GM19099 (cell line): ENCODE data around the gene ARHGAP22.

ENCODE experiments used
- POLR2A ChIP-seq: IDR thresholded peaks from 3 replicates; pipeline ENCODE4 v1.6.1; 2011; ENCODE audit warnings: low read depth; ENCODE audit not compliant: insufficient read length; ENCODE audit errors: extremely low read depth

ARHGAP22 gene

DNA sequence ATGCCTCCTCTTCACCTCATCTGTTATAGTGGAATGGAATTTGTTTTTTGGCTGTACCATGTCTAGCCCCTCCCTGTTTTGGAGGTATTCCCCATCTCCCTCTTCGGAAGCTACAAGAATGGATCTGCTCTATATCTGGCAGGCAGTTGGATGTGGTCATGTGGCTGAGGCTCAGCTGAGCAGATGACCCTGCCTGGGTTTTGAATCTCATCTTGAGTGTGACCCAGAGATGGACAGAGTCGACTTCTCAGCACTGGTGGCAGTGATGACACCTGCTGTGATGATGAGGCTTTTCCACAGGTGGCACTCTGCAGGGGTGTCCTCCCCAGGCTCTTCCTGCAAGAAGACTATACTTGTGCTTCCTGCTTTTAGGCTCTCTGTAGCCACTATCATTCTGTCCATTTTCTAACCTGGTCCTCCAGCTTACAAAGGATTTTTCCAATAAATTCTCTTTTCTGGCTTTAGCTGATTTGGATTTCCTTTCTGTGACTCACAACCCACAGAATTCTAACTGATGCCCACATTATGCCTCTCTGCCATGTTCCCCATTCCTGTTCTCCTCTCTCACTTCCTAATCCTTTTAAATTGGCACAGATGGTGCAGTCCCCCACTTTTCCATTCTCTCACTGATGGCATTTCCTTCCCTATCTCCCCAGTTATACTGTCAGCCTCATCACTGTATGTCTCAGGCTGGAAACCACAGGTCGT lies 7.5 kb upstream of the ARHGAP22 start:
- no peak for TF ChIP-seq POLR2A

DNA sequence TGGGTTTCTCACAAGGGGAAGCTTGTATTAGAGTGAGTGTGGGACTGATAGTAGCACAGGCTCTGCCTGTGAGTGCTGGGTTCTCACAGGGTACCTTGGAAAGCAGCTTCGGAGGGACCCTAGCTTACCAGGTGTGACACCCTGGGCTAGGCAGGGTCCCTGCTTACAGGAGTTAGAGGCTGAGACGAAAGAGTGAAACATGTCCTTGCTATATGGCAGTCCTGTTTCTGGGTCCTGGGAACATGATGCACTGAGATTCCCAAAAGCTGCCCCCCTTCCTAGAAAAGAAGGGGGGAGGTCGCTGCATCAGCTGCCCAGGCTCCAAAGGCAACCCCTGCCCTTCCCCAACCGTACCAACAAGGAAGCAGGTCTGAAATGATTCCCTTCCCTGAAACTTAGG lies 6.3 kb upstream of the ARHGAP22 start:
- no peak for TF ChIP-seq POLR2A

DNA sequence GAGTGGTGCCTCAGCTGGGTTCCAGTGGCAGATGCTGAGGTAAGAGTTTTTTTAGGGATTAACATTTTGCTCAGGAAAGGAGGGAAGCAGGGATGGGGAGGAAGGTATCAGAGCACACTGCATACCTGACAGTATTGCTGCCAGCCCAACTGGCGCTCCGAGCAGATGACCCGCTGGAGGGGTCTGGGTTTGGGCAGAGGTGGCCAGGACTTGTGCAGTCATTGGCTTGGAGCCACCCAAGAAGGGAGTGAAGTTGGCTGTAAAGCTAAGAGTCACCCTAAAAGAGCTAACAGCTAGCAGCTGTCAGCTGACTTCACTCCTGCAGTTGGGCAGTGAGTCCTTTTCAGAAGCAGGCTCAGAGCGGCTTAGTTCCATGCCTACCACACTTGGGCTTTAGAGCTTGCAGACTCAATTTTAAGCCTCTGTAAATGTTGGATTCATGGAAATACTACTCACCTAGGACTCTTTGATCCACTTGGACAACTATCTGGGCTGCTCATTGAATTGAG lies 5.8 kb upstream of the ARHGAP22 start:
- TF ChIP-seq POLR2A, result no peak

DNA sequence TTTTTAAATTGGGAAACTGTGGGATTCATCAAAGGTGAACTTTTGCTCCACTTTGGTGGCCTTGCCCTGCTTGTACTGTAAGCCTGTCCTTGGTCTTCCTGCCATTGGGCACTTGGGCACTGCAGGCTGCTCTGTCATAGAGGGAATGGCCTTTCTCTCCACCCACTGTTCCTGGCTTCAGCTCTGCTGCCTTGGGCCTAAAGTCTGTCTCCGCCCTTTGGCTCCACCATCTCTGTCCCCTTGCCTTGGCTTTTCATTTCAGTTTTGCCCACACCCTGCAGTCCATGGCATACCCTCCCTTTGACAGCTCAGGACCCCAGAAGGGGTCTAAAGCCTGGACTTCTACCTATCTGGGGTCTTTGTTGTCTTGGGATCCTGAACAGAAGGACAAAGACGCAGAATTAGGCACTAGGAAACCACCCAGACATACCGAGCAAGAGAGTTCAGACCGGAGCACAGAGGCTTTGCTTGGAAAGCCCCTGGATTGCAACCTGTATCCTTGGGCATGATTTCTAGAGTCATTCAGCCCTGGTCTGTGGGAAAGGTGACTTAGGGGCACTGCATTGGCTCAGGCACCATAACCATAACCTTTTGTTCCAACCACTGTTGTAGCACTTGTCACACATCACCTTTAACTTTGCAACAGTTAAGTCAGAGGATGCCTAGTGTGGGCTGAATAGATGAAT lies 5.2 kb upstream of the ARHGAP22 start:
- TF ChIP-seq POLR2A, result no peak

DNA sequence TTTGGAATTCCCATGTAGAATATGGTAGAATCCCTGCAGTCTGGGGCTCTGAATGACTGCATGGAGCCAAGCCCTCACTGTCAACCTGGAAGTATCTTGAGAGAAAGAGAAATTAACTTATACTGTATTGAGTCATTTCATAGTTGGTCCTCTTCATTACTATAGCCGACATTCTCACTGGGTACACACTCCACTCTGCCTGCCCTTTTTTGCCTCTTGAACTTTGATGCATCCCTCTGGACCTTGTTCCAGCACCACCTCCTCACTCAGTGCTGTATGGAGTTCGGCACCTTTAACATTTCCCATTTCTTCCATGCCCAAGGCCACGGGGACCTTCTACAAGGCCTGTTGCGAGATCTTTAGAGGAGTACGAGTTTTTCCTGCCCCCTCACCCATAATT lies 4.6 kb upstream of the ARHGAP22 start:
- TF ChIP-seq POLR2A, result no peak

DNA sequence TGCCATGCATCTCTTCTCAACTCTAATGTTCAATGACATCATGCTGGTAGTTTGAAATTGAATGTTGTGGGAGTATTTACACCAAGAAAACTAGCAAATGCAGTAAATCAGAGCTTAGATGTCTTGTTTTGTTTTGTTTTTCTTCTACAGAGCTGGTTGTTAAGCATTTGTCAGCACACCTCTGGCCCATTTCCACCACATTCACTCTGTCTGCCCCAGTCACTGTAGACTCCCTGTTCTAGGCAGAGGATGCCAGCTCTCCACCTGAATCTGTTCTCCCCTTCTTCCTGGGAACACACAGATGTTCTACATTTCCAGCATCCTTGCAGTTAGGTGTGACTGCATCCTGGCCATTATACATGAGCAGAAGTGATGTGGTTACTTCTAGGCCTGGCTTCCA lies 4.1 kb upstream of the ARHGAP22 start:
- TF ChIP-seq POLR2A, result no peak

DNA sequence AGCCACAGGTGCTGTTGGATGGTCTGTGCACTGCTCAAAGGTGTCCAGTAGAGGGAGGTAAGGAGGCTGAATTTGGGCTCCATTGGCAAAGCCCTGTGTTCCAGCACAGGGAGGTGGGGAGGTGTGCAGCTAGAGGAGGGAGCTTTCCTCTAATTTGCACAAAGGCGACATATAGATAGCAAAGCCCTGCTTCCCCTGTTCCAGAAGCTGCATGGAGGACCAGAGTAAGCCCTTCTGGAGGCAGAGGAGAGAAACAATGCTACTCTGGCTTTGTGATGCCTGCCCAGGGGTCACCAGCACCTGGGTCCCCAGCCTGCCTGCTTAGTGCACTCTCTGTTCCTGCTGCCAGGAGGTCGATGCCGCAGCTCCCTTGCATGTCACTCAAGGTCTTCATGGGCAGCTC lies 3.4 kb upstream of the ARHGAP22 start:
- TF ChIP-seq POLR2A, result no peak

DNA sequence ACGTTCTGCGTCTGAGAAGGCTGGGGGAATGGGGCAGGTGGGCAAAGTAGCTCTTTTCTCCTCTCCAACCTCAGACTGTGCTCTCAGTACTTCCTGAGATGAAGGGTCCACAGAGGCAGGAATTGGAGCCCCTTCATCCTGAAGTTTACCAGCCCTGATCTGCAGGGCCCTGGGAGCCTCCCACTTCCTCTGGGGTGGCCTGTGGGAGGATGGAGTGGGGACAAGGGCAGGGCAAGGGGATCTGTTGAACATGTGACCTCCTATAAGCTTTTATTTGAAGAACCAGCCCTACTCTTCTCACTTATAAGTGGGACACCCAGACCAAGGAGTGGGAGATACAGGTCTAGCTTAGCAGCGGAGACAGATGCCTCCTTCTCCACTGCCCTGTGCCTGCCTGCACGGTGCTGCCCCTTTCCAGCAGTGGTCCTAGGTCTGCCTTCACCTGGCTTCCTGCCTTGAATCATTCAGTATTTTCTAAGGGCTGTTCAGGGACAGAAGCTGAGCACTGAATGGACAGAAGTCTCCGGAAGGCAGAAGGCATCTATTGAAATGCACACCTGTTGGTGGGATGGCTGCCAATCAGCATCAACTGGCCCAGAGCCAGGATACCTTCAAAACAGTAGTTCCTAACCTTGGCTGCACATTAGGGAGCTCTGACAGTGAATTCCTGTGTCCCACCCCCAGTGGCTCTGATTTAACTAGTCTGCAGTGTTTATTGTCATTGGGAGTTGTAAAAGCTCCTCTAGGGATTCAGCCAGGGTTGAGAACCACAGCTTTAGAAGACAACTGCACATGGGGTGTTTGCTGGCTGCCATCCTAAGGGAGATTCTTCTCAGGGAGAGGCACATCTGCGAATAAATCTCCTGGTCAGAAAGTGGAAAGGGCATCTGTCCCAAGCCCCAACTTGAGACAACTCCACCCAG lies 2.7 kb upstream of the ARHGAP22 start:
- no peak for TF ChIP-seq POLR2A

DNA sequence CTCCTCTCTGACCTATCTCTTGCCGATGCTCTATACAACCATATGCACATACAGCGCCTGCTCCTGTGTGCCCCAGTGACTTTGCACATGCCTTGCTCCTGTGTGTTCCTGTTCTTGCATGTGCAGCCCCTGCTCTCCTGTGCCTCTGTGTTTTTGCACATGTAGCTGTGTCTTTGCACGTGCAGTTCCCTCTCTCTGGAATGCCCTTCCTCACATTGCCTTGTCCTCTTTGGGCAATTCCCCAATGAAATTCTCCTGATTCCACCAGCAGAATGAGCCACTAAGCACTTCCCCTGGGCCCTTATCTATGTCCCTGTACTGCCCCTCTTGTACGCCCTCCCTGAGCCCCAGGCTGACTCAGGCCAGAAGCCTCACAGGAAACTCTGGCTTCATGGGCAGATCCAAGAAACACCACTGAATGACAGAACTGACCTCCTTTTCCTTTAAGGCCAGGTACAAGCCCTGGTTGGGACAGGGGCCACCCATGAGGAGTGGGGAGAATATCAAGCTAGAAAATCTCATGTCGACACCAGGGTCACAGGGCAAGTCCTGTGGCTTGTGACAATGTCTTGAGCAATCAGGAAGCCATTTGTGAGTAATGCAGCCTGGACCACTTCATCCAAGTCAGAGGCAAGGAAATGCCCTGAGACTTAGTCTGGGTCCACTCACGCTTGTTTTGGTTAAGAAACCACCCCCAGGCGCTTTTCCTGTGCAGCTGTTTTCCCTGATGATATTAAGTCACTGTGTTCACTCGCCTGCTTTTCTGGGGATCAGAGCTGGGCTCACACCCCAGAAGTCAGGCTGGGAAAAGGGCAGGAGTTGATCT lies 1.9 kb upstream of the ARHGAP22 start:
- TF ChIP-seq POLR2A, result no peak

DNA sequence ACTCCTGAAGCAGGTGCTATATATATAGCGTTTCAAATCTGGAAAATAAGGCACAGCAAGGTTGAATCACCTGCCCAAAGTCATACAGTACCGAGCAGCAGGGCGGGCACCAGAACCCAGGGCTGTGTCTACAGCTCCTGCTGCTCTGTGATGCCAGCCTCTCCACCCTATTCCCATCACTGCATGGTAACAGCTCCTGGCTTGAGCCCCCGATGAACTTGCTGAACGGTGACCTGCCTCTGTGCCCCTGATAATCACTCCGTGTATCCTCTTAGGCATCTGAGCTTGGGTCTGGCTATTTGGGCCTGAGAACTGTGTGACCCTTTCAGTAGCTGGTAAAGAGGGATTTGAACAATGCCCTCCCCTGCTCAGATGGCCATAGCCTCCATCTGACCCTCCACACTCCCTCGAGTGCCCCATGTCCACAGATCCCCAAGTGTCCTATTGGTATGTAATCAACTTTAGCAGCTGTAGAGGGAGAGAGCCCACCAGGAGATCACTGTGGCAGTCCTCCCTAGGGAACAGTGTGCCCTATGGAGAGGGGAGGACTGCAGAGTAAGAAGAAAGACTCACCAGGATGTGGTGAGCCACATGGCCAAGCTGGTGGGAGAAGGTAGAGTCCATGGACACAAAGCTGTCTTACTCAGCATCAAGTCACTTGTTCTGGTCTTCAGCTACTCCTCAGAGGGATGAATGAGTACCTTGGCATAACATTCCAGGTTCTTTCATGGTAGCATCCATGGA lies 1.1 kb upstream of the ARHGAP22 start:
- TF ChIP-seq POLR2A, result no peak

DNA sequence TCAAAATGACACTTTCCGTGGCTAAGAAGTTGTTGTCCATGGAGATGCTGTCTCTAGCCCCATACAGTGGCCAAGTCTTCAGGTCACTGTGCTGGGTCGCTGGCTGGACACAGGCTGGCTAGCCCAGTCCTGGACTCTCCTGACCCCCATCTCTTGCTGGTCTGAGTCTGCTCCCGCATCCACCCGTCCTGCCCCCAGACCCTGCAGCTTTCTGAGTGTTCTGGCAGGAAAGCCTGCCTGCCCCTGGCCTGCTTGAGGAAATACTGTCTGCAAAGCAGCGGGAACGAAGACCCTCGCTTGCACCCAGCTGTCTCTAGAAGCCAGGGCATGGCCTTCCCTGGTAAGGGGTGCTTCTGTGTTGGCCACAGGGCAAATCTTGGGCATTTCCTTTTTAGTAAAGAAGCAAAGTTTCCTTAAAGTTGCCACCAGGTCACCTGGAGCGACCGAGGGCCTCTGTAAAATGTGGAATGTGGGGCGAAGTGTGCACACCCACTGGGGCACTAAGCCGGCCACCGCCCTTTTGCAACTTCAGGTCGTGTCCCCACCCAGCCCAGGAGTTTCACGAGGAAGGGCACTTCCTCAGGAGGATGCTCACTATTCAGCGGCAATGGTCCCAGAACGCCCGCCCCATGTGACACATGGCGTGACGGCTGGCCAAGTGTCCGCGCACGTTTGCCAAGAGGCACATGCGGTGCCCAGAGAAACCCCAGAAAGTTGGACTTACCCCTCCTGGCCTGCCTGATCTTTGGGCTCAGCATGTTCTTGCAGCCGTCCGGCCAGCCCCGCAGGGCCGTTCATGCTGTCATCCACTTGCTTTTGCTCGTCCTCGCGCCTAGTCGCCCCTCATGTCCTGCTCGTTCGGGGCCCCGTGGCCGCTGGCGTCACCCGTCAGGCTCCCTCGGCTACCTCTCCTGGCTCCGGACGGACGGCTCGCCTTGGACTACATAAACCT lies 558 bp downstream of the ARHGAP22 start:
- no peak for TF ChIP-seq POLR2A

DNA sequence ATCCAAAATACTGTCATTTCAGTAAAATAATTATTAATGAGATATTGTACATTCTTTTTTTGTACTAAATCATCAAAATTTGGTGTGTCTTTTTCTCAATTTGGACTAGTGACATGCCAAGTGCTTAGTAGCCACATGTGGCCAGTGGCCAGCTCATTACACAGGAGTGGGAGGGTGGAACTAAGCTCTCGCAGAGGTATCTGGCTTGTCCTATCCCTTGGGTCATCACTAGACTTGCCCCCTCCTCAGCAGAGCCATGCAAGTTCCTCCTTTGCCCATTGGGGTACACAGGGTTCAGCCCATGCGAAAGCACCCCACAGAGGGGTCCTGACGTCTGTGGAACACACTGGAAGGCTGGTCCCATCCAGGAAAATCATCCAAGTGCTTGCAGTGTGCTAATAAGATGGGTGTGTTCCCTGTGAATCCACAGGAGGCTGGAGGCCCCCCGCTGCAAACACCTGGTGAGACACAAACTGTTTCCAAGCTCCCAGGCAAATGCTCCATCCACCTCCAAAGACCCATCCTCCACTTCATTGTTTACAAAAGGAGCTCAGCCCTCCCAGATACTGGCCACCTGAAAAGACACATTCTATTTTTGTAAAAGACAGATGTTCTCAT lies 1.3 kb downstream of the ARHGAP22 start:
- no peak for TF ChIP-seq POLR2A
